Peyer's patch (tissue), 4 donors: ENCODE data around the gene FNDC11.

Source experiments
- CTCF ChIP-seq, 6 experiments: fragments of 450-650 bp in 4 of 6; fragments of 200-600 bp in 2 of 6; sonication (generic) in 1 of 6; IDR thresholded peaks; one replicate each; pipeline ENCODE4 v1.5.1; 2017 to 2019; ENCODE audit warnings: antibody characterized with exemption in 6 of 6, mild to moderate bottlenecking in 3 of 6, moderate library complexity in 1 of 6
- POLR2A ChIP-seq, 2 donors: fragments of 450-650 bp; IDR thresholded peaks; one replicate each; pipeline ENCODE4 v1.5.1; 2017; ENCODE audit warnings: antibody characterized with exemption in 2 of 2, mild to moderate bottlenecking in 2 of 2, moderate library complexity in 2 of 2

GRCh38 chr20:63570281-63571086, 16.5 kb downstream of the FNDC11 start:
- TF ChIP-seq CTCF (IDR thresholded peaks at IDR 0.05): no peak
- no peak for TF ChIP-seq POLR2A (IDR thresholded peaks at IDR 0.05)
